Measurements from ENCODE around the gene PNKD.

Gene PNKD

GRCh38 chr2:218284106-218284811, 13.9 kb downstream of the PNKD start:
- TF ChIP-seq CTCF (IDR thresholded peaks at IDR 0.05), result no peak

- TF ChIP-seq CTCF (IDR thresholded peaks at IDR 0.05), result no peak
Measured at GRCh38 chr2:218285604-218286003, 15.3 kb downstream of the PNKD start.

- TF ChIP-seq CTCF (IDR thresholded peaks at IDR 0.05), result no peak
Measured at GRCh38 chr2:218286570-218287459, 16.5 kb downstream of the PNKD start.

- TF ChIP-seq CTCF (IDR thresholded peaks at IDR 0.05), result no peak
Measured at GRCh38 chr2:218289639-218290315, 19.5 kb downstream of the PNKD start.

- no peak for TF ChIP-seq CTCF (IDR thresholded peaks at IDR 0.05)
Measured at GRCh38 chr2:218290316-218291261, 20.3 kb downstream of the PNKD start.

GRCh38 chr2:218291318-218292047, 21.2 kb downstream of the PNKD start:
- TF ChIP-seq CTCF (IDR thresholded peaks at IDR 0.05), result no peak
